GM12878 (cell line): ENCODE data around the gene AFAP1.

Experiments
- FOXM1 ChIP-seq: IDR thresholded peaks from 2 replicates; pipeline ENCODE4 v1.6.1; 2012; ENCODE audit warnings: low read depth, mild to moderate bottlenecking, inconsistent platforms, low read length, moderate library complexity
- PKNOX1 ChIP-seq: fragments of 450-650 bp; IDR thresholded peaks from 2 replicates; pipeline ENCODE4 v1.6.1; 2016; ENCODE audit warnings: mild to moderate bottlenecking

- TF ChIP-seq PKNOX1: no peak
- no peak for TF ChIP-seq FOXM1
Observed at GRCh38 chr4:7850489-7850888, 89.2 kb downstream of the AFAP1 start.
